ENCODE measurements around the gene USPL1. TPM values are rescaled to one million over a fixed set of nuclear protein-coding genes. Genes with fewer than 3 reads are reported as not detected.

Gene USPL1
- total RNA-seq = 15.5 and 25.7 TPM in 2 replicates

GRCh38 chr13:30617315-30618185 lies at the start of gene USPL1:
TSS of gene USPL1 (plus strand) at chr13:30617920. CDS start at chr13:30621141, 3,221 bp downstream.

Other genes with a start within 250 kb of the USPL1 start
- 0.17 TPM in 1 of 2 replicates, not detected in the other for gene UBE2L5, start 195.4 kb upstream of the USPL1 start, total RNA-seq
- gene HMGB1, start 152.0 kb upstream of the USPL1 start, total RNA-seq = 76.4 and 454 TPM in 2 replicates
- gene ALOX5AP, start 117.6 kb downstream of the USPL1 start, total RNA-seq = 0.29 and 0.50 TPM in 2 replicates